Measurements from ENCODE around the gene MPZL1.
"Not testable (repeated sequence)": the region's sequence is repeated elsewhere in the genome, so short reads cannot be mapped to it uniquely, and the experiment has no call there.

MPZL1 gene

DNA sequence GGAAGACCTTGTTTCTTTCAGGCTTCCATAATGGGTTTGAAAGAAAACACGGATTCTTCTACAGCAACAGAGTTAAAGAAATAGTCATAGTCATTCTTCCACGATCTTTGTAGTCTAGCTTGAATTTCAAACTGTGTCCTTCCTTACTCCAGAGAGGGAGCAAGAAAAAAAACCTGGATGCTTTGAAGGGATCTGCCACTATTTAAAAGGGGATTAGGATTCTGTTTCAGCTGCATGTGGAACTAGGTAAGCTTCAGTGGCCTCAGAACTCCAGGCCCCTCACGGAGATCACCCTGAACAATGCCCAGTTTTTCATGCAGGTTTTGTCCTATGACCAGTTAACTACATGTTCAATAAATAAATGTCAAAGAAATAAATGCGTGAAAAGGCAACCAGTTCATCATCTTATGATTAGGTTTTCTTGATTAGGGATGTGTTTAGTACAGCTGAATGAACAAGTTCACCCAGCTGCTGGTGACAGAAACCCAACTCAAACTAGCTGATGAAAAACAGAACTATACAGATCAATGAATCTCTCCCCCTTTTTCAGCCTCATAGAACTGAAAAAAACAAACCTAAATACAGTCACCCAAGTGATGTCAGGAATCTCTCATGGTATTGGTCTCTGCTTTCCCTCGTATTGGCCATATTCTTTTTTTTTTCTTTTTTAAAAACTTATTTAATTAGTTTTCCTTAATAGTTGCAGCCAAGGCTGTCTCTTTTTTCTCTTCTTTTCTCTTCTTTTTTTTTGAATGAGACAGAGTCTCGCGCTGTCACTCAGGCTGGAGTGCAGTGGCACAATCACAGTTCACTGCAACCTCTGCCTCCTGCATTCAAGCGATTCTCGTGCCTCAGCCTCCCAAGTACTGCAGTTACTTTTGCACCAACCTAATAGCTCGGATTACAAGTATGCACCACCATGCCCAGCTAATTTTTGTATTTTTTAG lies 14.6 kb upstream of the MPZL1 start:
- Mint-ChIP-seq H3K4me1 (peaks cover 33% of the 10 kb centered on the region), H3K9me3 (no peaks in the 10 kb centered on the region), H3K27ac (peak overlapping the region; percentile 90), H3K36me3 (peaks cover 57% of the 10 kb centered on the region), H3K4me3 (no peak overlapping the region)
- peak; percentile 76 for ATAC-seq
- no peak for DNase-seq (ENCODE audit: low spot score in 2 of 2)

DNA sequence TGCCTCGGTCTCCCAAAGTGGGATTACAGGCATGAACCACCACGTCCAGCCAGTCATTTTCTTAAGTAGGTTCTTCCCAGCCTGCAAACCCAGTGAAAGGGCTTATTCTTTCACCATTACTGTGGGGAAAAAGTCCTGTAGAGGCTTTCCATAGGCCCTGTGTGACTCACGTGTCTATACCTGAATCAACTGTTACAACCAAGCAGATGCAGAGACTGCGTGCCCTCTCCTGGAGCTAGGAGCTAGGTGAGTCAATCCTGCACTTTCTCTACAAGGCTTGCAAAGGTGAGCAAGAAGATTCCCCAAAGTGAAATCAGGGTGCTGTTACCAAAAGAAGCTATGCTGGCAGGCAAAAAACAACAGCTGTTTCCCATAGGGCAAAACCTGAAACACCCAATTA lies 13.8 kb upstream of the MPZL1 start:
- H3K9me3 Mint-ChIP-seq: no peaks in the 10 kb centered on the region
- H3K4me1 Mint-ChIP-seq: peaks cover 34% of the 10 kb centered on the region
- peak; percentile 51 for ATAC-seq

DNA sequence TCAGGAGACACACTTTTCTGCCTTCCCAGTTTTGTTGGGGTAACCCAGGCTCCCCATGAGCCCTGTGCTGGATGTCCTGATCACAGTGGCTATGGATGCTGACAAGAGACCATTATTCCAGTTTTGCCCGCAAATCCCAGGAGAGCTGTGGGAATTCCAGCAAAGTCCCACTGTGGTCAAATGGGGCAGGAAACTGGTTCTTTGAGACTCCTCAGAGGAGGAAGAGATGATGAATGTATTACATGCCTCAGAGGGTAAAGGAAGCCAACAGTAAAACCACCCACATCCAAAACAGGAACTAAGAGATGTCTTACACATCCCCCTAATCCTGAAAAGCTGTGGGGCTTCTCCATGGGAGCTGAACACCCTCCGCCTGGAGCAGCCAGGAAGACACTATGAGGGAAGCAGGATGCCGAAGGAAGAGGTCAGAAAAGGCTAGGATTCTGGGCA lies 12.8 kb upstream of the MPZL1 start:
- peak overlapping the region; percentile 90 for H3K27ac Mint-ChIP-seq
- ATAC-seq (no peak), DNase-seq (ENCODE audit: low spot score in 2 of 2) (no peak)
- H3K9me3 Mint-ChIP-seq: no peaks in the 10 kb centered on the region
- no peak overlapping the region for H3K4me3 Mint-ChIP-seq
- H3K36me3 Mint-ChIP-seq: peaks cover 49% of the 10 kb centered on the region
- H3K4me1 Mint-ChIP-seq: peaks cover 33% of the 10 kb centered on the region

More for the DNA sequence above, 13.8 kb upstream of the MPZL1 start:
- DNase-seq (ENCODE audit: low spot score in 2 of 2): no peak
- H3K27ac Mint-ChIP-seq: peak overlapping the region; percentile 90
- H3K4me3 Mint-ChIP-seq: no peak overlapping the region
- H3K36me3 Mint-ChIP-seq: peaks cover 49% of the 10 kb centered on the region

DNA sequence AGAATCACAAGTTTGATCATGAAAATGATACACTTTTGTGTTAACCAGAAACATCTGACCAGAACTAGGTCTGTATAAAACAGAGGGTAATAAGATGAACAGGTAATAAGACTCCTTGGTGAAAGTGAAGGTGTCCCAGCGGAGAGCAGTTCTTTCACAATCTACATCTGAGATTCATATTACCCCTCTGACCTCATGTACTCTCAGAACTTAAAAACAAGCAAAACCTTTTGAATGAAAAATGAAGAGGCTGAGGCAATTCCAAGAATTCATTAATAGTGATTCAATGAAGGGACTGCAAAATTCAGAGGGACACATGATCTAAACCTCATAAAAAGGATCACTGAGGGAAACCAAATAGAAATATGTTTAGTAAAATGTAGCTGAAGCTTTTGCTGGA lies 10.9 kb upstream of the MPZL1 start:
- ATAC-seq: no peak
- Mint-ChIP-seq H3K9me3 (no peaks in the 10 kb centered on the region), H3K4me3 (no peak overlapping the region)

DNA sequence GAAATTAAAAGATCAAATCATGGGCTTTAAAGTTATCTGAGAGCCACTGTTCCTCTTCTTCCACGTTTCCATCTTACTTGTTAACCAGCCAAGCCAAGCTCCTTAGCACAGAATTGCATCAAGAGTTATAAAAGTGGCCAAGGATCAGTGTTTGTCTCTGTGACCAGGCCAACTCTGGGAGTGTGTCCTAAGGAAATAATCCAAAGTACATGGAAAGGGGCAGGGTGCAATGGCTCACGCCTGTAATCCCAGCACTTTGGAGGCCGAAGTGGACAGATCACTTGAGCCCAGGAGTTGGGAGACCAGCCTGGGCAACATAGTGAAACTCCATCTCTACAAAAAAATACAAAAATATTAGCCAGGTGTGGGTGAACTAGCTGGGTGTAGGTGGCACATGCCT lies 10.0 kb upstream of the MPZL1 start:
- Mint-ChIP-seq H3K27ac (no peak overlapping the region), H3K36me3 (peaks cover 47% of the 10 kb centered on the region), H3K4me3 (no peak overlapping the region), H3K9me3 (no peaks in the 10 kb centered on the region), H3K4me1 (peaks cover 54% of the 10 kb centered on the region)
- ATAC-seq: no peak
- no peak for DNase-seq (ENCODE audit: low spot score in 2 of 2)

More for the DNA sequence above, 10.9 kb upstream of the MPZL1 start:
- peaks cover 51% of the 10 kb centered on the region for H3K4me1 Mint-ChIP-seq
- no peak for DNase-seq (ENCODE audit: low spot score in 2 of 2)
- peaks cover 49% of the 10 kb centered on the region for H3K36me3 Mint-ChIP-seq
- no peak overlapping the region for H3K27ac Mint-ChIP-seq

DNA sequence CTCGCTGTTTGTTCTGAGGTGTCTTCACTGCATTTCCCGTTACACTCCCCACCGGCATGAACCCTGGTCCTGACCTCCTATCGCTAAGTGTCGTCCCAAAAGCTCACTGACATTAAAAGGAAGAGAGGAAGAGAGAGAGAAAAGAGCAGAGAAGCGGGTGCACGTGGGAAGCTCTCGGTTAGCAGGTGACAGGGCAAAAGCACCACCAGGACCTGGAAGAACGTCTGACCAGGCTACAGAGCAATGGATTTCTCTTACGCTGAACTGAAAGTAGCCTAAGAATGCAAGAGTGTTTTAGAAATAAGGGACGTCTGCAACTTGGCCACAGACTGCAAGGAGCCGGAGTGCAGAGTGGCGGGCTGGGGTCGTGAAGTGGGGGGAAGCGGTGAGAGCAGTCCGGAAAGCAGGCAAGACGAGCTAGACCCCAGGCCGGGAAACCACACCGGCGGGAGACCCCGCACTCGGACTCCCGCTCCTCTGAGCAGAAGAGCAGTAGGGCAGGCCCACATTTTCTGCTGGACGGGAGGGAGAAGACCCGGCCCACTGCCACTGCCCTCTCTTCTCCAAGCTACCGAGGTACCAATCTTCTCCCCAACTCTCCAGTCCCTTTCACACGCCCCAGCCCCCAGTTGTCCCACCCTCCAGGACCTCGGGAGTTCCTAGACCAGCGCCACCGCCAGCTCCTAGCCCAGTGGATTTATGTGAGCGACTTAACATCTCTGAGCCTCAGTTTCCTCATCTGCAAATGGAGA lies 8.3 kb upstream of the MPZL1 start:
- no peaks in the 10 kb centered on the region for H3K9me3 Mint-ChIP-seq
- peak overlapping the region; percentile 100 for H3K27ac Mint-ChIP-seq

DNA sequence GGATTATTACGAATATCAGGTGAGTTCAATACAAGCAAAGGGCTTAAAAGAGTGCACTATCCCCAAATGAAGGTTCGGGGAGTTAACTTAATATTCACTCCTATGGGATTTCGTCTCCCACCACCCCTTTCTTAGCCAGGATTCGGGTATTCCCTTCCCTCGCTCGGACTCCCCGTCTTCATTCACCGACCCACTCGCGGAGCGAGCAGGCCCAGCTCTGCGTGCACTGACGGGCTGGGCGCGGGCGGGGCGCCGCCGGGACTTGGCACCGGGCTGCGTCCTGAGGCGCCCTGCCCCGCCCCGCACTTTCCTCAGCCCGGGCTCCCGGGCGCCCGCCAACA lies 7.7 kb upstream of the MPZL1 start:
- Mint-ChIP-seq H3K27ac (peak overlapping the region; percentile 100), H3K36me3 (peaks cover 35% of the 10 kb centered on the region), H3K9me3 (no peaks in the 10 kb centered on the region), H3K4me1 (peaks cover 38% of the 10 kb centered on the region), H3K4me3 (peak overlapping the region; percentile 88)
- ATAC-seq: peak; percentile 82
- no peak for DNase-seq (ENCODE audit: low spot score in 2 of 2)

More for the DNA sequence above, 8.3 kb upstream of the MPZL1 start:
- peaks cover 42% of the 10 kb centered on the region for H3K4me1 Mint-ChIP-seq
- no peak for ATAC-seq
- peak; percentile 10 to 71 for DNase-seq (ENCODE audit: low spot score in 2 of 2)
- H3K4me3 Mint-ChIP-seq: peak overlapping the region; percentile 88
- H3K36me3 Mint-ChIP-seq: peaks cover 35% of the 10 kb centered on the region

DNA sequence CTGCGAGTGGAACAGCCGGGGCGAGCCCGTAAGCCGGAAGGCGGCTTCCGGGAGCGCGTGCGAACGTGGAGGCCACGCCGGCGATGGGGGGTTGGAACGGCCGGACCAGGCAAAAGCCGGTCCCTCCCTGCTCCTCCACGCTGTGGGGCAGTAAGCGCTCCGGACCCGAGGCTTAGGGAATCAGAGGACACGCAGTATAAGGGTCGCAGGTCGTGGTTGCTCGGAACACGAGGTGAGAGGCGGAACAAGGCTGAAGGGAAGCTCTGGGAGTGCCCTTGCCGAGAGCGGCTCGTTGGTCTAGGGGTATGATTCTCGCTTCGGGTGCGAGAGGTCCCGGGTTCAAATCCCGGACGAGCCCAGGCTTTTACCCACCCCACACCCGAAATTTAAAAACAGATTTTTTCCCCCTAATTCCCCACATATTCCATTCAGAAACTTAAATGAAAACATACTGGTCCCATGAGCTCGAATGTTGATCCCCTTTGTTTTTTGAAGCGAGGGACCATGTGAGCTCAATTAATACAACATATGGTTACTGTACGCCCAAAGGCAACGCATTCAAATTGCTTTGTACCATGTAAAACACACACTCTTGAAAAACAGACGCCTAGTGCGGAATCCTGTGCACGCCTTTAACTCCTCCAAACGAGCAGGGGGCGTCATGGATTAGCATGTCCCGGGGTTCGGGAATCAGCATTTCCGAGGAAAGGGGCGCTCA lies 7.2 kb upstream of the MPZL1 start:
- Mint-ChIP-seq H3K36me3 (peaks cover 35% of the 10 kb centered on the region), H3K4me1 (peaks cover 41% of the 10 kb centered on the region), H3K9me3 (no peaks in the 10 kb centered on the region), H3K27ac (peak overlapping the region; percentile 100), H3K4me3 (peak overlapping the region; percentile 88)
- peak; percentile 79 for ATAC-seq
- DNase-seq (ENCODE audit: low spot score in 2 of 2): peak; percentile 94 to 99

DNA sequence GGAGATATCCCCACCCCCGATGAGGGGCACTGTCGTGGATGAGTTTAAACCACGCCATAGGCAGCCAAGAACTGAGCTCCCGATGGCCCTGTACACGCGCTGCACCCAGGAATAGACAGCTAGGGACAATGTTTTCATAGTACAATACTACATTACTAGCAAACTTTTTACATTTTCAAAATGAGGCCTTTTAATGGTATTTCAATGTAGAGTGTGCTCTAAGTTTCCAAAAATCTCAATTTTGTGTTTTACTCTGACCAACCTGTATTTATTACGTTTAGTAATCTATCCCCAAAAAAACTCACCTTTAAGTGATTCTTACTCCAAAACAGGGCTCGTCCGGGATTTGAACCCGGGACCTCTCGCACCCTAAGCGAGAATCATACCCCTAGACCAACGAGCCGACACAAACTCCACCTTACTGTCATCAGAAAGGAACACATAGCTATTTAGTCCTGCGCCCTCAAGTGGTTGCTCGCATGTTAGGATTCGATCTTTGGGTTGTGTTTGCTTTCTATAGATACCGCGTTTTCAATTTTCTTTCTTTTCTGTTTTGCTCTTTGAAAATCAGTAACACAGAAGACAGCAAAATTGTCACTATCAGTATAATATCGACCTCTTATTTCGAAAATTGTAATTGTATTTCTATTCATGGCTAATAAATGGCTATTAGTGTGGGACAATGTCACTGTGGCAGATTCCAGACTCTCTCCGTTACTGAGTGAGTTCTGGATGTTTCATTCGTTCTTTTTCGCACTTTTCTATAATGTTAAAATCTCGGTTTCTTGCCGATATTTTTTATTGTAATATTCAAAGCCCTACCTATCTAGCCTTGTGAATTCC lies 6.4 kb upstream of the MPZL1 start:
- H3K27ac Mint-ChIP-seq: peak overlapping the region; percentile 100
- peaks cover 42% of the 10 kb centered on the region for H3K4me1 Mint-ChIP-seq

DNA sequence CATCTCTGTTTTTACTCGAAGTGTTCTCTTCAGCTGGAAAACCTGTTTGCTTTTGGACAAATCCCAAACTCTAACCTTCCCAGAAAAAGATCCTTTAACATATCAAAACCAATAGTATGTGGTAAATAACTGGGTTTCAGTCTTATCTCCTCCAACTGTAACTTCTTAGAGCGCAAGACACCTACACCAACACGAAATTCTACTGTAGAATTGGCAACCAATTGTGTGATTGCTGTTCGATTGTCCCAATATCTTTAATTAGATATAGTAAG lies 5.8 kb upstream of the MPZL1 start:
- ATAC-seq (no peak), DNase-seq (ENCODE audit: low spot score in 2 of 2) (no peak)
- peak overlapping the region; percentile 88 for H3K4me3 Mint-ChIP-seq
- peaks cover 35% of the 10 kb centered on the region for H3K36me3 Mint-ChIP-seq
- peaks cover 44% of the 10 kb centered on the region for H3K4me1 Mint-ChIP-seq
- no peaks in the 10 kb centered on the region for H3K9me3 Mint-ChIP-seq
- peak overlapping the region; percentile 100 for H3K27ac Mint-ChIP-seq

More for the DNA sequence above, 6.4 kb upstream of the MPZL1 start:
- ATAC-seq: peak; percentile 72
- DNase-seq (ENCODE audit: low spot score in 2 of 2): peak; percentile 85 to 97
- Mint-ChIP-seq H3K36me3 (peaks cover 35% of the 10 kb centered on the region), H3K4me3 (peak overlapping the region; percentile 88), H3K9me3 (no peaks in the 10 kb centered on the region)

DNA sequence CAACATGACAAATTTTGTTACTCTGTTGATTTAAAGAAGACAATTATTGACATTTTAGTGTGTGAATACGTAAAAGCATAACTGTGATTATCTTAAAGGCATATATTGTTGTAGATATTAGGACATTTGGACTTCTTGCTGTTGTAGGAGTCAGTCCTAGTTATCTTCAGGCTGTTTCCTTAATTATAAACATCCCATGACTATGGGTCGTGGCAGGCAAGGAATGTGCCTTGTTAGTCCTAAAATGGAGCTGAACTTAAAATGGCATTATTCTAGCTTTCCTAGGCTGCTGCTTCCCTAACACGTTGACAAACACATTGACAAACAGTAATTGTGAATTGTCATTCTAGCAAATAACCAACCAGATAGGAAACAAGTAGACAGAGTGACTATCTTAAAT lies 4.4 kb upstream of the MPZL1 start:
- peaks cover 53% of the 10 kb centered on the region for H3K4me1 Mint-ChIP-seq
- no peak for ATAC-seq
- no peak overlapping the region for H3K27ac Mint-ChIP-seq
- peak overlapping the region; percentile 88 for H3K4me3 Mint-ChIP-seq
- peaks cover 35% of the 10 kb centered on the region for H3K36me3 Mint-ChIP-seq
- H3K9me3 Mint-ChIP-seq: no peaks in the 10 kb centered on the region
- DNase-seq (ENCODE audit: low spot score in 2 of 2): no peak

DNA sequence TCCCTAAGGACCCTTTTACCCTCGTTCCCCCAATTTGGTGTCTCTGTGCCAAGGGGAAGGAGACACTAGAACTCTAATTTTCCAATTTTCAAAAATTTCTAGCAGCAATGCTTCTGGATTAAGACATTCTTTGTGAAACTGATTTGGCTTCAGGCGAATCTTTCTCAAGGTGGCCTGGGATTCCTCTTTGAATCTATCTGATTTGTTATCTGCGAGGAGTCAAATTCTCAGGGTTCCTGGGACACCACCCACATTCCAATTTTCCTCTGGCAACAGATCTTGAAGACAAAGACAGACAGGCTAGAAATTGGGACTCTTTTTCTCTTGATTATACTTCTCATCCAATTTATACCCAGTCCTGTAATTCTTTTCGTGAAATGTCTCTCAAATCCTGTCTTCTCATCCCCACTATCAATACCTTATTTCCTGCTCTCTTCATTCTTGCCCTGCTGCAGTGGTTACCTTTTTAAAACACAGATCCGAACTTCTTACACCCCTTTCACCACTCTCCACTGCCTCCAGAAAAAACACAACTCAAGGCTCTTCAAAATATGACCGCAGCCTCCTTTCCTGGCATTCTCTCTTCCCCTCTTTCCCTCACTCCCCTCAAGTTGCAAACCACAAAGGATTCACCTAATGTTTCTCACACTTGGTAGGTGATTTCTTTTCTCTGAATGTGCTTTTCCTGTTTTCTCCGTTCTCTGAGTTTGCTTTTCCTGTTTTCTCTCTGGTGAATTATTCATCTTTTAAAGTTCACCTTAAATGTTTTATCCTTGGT lies 2.7 kb upstream of the MPZL1 start:
- no peaks in the 10 kb centered on the region for H3K9me3 Mint-ChIP-seq
- no peak for ATAC-seq
- DNase-seq (ENCODE audit: low spot score in 2 of 2): no peak
- H3K4me3 Mint-ChIP-seq: peak overlapping the region; percentile 8
- H3K27ac Mint-ChIP-seq: peak overlapping the region; percentile 1
- H3K4me1 Mint-ChIP-seq: peaks cover 46% of the 10 kb centered on the region
- H3K36me3 Mint-ChIP-seq: peaks cover 24% of the 10 kb centered on the region

DNA sequence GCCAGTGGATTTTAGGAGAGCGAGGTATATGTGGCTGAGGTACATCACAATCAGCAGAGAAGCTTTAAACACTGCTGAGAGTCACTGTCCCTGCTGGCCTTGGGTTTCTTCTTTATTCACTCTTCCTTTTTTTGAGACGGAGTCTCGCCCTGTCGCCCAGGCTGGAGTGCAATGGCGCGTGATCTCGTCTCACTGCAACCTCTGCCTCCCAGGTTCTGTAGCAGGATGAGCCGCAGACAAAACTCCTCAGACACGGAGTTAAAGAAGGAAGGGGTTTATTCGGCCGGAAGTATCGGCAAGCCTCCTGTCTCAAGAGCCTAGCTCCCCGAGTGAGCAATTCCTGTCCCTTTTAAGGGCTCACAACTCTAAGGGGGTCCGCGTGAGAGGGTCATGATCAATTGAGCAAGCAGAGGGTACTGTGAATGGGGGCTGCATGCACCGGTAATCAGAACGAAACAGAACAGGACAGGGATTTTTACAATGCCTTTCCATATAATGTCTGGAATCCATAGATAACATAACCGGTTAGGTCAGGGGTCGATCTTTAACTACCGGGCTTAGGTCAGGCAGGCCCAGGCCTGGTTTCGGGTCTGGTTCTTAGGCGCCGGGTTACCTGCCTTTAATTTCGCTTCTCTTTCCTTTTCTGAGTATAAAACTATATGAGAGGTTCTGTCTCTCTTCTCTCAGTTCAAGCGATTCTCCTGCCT lies 1.9 kb upstream of the MPZL1 start:
- peak overlapping the region; percentile 1 for H3K27ac Mint-ChIP-seq
- peak overlapping the region; percentile 8 for H3K4me3 Mint-ChIP-seq

More for the DNA sequence above, 1.9 kb upstream of the MPZL1 start:
- not testable (repeated sequence) for DNase-seq (ENCODE audit: low spot score in 2 of 2); H3K9me3 Mint-ChIP-seq; ATAC-seq
- H3K36me3 Mint-ChIP-seq: peaks cover 17% of the 10 kb centered on the region
- H3K4me1 Mint-ChIP-seq: peaks cover 45% of the 10 kb centered on the region

Measured in stimulated activated effector memory CD8-positive, alpha-beta T cell treated with anti-CD3 and anti-CD28 coated beads, Interleukin-12 subunit alpha, Interleukin-12 subunit beta, amount 100 ng/mL, for 72 hours (primary cell).